HG02623 (cell line): ENCODE measurements around the gene SMOC2.
"Not testable (repeated sequence)": the region's sequence is repeated elsewhere in the genome, so short reads cannot be mapped to it uniquely, and the experiment has no call there.

Experiments used
- ATAC-seq: cut with Tn5 transposase; IDR thresholded peaks from one replicate; pipeline ENCODE4 v1.9.1; 2021; ENCODE audit warnings: moderate library complexity; ENCODE audit not compliant: unreplicated experiment

Gene SMOC2

GRCh38 chr6:168699631-168700295 lies 258.8 kb downstream of the SMOC2 start:
- no peak for ATAC-seq

GRCh38 chr6:168700880-168701279 lies 259.9 kb downstream of the SMOC2 start:
- no peak for ATAC-seq

- no peak for ATAC-seq
These were observed 263.0 kb downstream of the SMOC2 start for GRCh38 chr6:168703990-168704389.

- ATAC-seq = no peak
These were observed 263.7 kb downstream of the SMOC2 start for GRCh38 chr6:168704678-168705077.

DNA sequence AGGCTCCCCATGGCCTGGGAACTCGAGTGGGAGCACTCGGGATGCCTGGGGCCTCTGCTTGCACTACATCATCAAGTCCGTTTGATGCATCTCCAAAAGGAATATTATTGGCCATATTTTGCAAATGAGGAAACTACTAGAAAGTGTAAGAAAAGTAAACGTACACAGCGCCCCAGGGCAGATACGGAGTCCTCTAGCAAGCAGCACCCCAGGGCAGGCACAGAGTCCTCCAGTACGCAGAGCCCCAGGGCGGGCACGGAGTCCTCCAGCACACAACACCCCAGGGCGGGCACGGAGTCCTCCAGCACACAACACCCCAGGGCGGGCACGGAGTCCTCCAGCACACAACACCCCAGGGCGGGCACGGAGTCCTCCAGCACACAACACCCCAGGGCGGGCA lies 264.3 kb downstream of the SMOC2 start:
- not testable (repeated sequence) for ATAC-seq

DNA sequence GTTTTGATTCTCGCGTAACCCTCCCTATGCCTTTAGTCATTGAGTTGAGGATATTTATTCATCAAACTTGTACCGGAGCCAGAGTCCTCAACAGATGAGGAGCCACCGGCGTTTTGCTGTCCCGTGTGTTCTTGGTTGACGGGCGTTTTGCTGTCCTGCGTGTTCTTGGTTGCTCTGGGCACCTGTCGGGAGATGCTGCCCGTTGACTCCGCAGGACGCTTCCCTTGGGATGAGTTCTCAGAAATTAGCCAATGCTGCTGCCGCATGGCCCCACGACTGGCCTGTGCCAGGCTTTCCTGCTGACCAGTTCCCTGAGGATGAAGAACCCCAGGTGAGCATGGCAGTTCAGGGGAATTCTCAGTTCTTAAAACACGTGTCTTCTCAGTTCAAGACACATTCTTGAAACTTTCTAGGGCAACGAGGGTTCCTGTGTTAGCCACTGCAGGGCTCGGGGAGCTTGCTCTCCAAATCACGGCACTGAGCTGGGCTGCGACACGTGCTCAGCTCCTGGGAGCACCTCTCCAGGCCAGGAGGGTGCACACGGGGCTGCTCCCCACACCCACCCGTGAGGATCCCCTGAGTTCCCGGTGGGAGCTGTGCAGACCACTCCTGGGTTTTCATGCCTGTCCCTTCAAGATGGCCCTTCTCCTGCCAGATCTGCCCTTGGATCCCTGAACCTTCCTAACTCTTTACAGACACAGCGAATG lies 265.6 kb downstream of the SMOC2 start:
- ATAC-seq = no peak

GRCh38 chr6:168708526-168708925 lies 267.5 kb downstream of the SMOC2 start:
- no peak for ATAC-seq

DNA sequence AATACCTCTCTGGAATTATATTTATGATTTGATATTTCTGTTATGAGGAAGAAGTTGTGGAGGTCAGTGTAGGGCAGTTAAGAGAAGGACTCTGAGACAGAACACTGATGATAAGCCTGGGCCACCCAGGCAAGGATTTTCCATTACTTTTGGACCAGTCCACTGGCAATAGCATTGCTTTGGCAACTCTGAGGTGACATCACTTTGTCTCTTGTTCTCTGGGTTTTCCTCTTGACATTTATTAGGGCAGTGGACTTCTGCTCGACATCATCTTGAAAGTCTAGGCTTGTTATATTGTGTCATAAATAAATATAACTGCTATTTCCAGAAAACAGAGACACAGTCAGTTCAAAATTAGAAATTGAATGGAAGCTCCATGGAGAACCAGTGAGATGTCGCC lies 268.0 kb downstream of the SMOC2 start:
- ATAC-seq = no peak

- ATAC-seq = no peak
These were observed 268.4 kb downstream of the SMOC2 start for GRCh38 chr6:168709390-168709789.

DNA sequence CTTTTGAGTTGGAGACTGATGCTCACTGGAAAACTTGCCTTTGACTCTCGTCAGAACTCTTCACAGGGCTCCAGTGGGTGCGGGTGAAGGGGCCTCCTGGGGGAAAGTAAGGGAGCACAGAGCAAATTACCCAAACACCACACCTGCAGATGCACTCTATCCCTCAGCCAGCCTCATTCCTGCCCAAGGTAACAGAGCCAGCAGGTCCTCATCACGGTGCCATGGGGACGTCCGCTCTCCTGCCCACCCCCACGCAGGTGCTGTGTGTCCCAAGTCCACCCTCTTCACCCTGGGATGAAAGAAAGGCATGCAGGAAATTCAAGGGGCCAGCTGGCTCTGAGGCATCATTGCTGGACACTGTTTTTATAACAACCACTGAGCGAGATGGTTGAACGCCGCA lies 269.0 kb downstream of the SMOC2 start:
- ATAC-seq = no peak

DNA sequence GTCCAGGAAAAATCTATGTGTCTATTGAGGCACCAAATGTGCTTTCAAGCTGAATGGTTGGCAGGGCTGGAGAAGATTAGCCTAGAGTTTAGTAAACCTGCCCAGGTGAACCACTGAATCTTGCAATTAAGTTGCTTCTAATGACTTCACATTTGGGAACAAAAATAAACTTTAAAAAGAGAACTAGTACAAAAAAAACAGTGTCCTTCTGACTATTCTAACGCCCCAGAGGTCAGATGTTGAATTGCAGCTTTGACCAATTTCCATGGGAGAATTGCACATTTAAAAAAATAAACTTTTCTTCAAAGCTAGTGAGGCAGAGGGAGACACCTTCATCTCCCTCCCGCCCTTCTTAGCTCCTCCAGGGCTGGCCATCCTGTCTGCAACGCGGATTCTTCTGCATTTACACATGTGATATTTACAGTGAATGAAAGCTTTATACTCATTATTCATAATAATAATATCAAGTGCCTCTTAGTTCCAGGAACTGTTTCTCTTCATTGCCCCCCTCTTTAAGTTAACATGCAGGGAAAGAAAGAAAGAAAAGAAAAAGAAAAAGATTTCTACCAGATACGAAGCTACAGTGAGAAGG lies 270.2 kb downstream of the SMOC2 start:
- no peak for ATAC-seq

GRCh38 chr6:168711666-168712300 lies 270.8 kb downstream of the SMOC2 start:
- ATAC-seq = no peak

- ATAC-seq = no peak
These were observed 272.0 kb downstream of the SMOC2 start for GRCh38 chr6:168712993-168713392.

DNA sequence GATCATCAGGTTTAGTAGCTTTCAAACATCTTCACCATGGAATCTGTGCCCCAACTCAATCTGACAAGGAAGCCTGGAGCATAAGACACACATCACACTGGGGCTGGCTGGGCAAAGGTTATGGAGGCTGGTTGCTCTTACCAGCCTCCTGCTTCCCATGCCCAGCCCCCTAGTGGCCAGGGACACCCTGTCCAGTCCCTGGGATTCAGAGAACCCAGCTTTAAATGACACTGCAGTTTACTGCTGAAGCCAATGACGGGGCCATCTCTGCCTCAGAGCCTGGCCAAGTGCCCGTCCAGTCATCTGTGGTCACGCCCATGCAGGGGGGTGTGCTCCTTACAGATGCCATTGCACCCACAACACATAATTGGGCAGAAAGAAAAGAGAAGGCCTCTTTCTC lies 272.9 kb downstream of the SMOC2 start:
- ATAC-seq = no peak

GRCh38 chr6:168714547-168715260 lies 273.7 kb downstream of the SMOC2 start:
- no peak for ATAC-seq

GRCh38 chr6:168715643-168716481 lies 274.9 kb downstream of the SMOC2 start:
- ATAC-seq = no peak

DNA sequence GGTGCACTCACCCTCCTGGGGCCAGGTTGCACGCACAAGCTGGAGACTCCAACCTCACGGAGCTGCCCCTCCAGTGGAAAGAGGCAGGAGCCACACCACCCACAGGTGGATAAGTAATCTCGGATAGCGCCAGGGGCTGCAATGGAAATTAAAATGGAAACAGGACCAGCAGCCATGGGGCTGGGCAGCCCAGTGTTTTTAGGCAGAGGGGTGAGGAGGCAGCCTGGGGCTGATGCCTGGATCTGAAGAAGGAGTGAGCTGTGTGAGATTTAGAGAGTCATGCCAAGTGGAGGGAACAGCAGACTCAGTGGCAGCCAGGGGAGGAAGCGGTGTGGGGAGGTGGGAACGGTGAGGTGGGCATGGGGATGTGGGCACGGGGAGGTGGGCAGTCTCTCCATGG lies 275.6 kb downstream of the SMOC2 start:
- ATAC-seq = no peak

DNA sequence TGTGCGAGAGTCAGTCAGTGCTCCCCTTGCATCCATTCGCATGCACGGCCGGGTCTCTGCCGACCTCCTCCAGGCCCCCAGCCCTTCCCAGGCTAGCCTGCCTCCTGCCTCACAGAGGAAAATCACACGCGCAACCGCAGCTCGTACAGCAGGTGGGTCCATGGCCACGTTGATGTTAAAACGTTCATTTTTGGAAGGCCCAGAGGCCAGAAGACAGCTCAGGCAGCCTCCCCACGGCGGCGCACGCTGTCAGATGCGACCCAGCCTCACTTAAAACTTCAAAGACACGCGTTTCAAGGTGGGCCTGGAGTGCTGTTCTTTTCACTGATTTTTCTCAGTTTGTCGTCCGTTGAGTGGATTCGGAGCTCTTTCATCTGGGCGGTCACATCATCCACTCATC lies 276.5 kb downstream of the SMOC2 start:
- ATAC-seq = no peak
